HUDEP-2 (cell line): ENCODE measurements around the gene FAM120A.

Experiments used
- DNase-seq, 76 experiments: peaks; one replicate each; lab custom pipeline; 2025; ENCODE audit not compliant: unreplicated experiment in 76 of 76; lab: John Stamatoyannopoulos, UW

The FAM120A gene

GRCh38 chr9:93574900-93575795 is 123.7 kb downstream of the FAM120A start:
- no peak for DNase-seq

DNA sequence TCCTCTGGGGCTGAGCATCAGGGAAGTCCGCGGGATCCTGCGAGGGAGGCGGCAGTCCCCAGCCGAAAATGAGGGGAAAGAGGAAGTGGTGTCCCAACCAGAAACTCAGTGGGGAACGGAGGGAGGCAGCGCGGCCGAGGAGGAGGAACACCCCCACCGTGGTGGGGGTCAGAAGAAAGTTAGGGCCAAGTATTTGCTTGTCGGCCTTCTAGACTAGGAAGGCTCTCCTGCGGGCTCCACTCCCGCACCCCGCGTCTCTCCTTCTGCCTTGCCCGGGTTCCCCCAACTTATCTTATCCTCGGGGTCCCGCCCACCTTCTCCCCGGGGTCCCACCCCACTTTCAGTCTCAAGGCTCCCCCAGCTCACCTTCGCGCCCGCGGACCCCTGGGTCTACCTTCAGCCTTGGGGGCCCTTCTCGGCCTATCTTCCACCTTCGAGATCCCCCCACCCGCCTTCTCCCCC is 124.3 kb downstream of the FAM120A start:
- DNase-seq: peak in 35 of 76 experiments; percentile 11 to 60 (median 31)

DNA sequence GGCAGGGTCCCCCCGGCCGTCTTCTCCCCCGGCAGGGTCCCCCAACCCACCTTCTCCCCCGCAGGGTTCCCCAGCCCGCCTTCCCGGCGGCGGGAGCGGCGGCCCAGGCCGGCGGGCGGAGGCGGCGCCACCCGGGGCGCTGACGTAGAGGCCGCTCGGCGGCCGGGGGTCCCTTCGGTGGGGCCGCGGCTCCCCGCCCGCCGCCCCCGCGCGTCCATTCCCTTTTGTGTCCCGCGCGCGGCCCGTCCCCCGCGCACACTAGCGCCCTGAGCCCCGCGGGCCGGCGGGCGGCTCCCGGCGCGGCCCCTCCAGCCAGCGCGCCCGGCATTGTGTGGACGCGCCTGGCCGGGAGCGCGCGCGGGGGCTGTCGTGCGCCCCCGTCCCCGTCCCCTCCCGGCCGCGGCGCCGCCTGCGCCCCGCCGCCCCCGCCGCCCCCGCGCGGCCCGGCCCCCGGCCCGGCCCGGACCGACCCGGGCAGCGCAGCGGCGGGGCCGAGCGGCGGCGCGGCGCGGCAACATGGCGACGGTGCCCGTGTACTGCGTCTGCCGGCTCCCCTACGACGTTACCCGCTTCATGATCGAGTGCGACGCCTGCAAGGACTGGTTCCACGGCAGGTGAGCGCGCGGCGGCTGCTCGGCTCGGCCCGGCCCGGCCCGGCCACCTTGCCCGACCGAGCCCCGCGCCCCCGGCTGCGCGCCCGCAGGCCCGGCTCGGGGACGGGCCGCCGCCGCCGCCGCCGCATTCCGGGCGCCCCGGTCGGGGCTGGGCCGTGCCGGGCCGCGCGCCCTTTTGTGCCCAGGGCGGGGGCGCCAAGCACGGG is 125.0 kb downstream of the FAM120A start, which contains the start of gene PHF2:
PHF2 (plus strand) TSS at position 327 of the 820 bp plus-strand sequence; CDS start at position 517, 190 bp downstream.
- peak in 4 of 76 experiments; percentile 12 to 45 (median 30) for DNase-seq

- peak in 9 of 76 experiments; percentile 5 to 30 (median 9) for DNase-seq
Observed at GRCh38 chr9:93577078-93577974, 125.8 kb downstream of the FAM120A start.

- DNase-seq: peak in 4 of 76 experiments; percentile 3 to 14 (median 6)
Observed at GRCh38 chr9:93577975-93578682, 126.6 kb downstream of the FAM120A start.

- no peak for DNase-seq
Observed at GRCh38 chr9:93578844-93579243, 127.4 kb downstream of the FAM120A start.

- DNase-seq: no peak
Observed at GRCh38 chr9:93579711-93580516, 128.4 kb downstream of the FAM120A start.

DNA sequence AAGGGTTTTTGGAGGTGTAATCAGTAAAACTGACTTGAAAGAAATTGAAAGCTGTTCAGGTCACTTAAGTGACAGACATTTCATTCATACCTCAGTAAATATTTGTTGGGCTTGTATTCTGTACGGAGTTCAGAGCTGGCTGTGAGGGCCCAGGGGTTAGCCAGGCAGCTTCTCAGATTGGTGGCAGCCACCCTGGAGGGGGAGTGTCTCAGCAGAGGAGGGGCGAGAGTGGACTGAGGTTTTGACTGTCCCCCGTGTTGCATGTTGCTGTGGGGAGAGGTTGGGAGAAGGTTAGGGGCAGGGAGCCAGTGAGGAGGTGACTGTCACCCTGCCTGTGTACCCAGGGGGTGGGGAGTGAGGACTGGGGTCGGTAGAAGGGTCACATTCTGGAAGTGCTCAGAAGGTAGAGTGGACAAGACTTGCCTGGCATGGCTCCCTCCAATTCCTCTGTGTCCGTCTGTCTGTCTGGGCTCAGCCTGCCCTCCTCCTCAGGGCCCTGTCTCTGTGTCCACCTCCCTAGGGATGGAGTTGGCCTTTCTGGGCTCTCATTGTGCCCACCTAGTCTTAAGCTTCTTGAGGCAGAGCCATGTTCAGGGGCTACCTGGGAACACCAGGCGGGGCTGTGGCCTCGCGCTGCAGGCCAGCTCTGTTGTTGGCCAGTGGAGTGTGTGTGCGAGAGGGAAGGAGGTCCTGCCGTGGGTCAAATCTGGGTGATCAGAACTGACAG is 129.3 kb downstream of the FAM120A start:
- DNase-seq: no peak

DNA sequence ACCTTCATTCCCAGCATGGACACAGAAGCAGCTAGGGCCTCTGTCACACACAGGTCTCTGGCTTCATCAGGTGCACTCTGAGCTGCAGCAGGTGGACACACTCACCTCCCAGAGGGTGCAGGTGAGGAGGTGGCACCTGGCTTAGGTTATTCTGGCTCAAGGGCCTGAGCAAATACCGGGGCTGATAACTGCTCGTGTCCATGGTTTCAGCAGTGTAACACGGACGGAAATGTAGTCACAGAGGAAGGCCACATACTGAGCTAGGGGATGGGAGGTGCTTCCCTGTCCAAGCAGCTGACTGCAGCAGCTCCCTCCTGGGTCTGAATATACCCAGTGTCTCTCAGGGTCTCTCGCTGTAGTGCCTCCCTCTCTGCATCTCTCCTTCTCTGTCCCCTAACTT is 130.6 kb downstream of the FAM120A start:
- DNase-seq: no peak

DNA sequence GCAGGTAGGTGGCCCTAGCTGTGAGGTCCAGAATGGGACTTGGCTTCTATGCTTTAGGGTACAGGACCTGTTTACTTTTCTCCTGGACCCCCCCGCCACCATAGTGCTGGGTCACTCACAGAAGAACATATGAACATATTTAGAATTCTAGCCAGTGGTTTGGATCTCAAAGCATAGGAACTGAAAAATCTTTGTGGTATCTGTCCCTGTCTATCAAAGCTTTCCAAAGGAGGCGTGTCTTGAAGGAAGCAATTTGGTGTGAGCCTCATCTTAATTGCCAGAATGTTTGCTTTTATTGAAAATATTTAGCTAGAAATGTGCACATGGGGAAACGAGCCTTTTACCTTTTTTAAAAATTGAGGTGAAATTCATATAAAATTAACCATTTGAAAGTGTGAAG is 131.1 kb downstream of the FAM120A start:
- DNase-seq: no peak

DNA sequence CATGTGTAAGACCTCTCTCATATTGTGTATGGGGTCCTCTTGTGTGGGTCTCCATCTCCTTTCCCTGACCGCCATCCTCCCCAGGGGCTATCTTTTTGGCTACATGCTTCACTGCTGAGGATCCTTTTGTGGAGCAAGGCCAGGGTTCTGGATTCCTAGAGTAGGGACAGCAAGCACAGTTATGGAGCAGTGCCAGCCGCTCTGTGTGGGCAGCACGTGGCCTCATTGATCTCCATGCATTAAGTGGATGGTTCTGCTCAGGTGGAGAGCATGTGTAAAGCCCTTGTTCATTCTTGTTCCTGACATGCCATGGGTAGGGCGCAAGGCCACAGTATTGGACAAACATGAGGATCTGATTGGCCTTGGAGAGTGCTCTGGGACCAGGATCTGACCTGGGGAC is 133.8 kb downstream of the FAM120A start:
- DNase-seq: no peak

DNA sequence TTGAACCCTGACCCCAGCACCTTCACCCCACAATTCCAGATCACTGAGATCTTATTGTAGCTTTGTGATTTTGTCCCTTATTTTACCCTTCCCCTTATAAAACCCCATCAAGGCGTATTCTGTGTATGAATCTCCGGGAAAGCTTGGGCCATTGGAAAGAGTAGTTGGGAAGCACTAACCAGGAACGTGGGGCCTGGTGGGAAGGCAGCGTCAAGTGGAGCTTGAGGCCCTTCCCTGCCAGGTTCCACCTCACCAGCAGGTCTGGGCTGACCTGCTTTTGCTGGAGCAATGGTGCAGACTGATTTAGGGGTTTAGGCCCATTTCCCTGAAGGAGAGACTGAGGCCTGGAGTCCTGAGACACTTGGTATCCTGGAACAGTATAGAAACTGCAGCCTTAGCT is 134.2 kb downstream of the FAM120A start:
- DNase-seq: no peak

DNA sequence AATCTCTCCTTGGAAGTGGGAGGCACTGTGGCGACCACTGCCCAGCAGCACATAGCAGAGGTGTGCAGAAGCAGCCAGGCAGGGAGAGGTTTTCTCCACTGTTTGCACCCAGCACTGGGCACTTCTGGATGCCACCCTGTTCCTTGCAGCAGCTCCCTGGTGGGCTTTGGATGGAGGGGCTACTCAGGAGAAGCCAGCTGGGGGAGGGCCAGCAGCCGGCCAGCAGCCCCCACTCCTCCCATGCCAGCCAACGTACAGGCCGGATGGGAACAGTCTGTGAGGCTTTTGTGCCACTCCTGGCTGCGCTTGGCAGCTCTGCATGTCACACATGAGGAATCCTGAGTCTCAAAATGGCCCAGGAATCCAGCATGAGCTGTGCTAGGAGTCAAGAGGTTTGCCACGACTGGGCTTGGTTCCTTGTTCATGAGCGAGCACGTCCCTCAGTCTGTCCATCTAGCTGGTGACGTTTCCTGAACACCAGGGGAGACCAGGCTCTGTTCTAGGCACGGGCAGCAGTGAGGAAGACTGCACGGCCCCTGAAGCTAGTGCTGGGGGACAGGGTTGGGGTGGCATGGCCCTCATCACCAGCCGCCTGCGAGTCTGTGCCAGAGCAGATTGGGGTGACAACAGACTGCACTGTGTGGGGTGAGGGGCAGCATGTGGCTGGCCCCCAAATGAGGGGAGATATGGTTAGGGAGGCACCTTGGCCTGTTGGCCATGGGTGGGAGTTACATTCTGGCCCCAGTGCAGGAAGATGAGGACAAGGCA is 135.0 kb downstream of the FAM120A start:
- no peak for DNase-seq

DNA sequence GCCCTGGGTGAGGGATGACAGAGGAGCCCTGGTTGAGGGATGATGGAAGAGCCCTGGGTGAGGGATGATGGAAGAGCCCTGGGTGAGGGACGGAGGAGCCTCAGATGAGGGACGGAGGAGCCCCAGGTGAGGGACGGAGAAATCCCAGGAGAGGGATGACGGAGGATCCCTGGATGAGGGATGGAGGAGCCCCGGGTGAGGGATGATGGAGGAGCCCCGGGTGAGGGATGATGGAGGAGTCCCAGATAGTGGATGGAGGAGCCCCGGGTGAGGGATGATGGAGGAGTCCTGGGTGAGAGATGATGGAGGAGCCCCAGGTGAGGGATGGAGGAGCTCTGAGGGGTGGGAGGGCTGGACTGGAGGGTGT is 135.8 kb downstream of the FAM120A start:
- no peak for DNase-seq

DNA sequence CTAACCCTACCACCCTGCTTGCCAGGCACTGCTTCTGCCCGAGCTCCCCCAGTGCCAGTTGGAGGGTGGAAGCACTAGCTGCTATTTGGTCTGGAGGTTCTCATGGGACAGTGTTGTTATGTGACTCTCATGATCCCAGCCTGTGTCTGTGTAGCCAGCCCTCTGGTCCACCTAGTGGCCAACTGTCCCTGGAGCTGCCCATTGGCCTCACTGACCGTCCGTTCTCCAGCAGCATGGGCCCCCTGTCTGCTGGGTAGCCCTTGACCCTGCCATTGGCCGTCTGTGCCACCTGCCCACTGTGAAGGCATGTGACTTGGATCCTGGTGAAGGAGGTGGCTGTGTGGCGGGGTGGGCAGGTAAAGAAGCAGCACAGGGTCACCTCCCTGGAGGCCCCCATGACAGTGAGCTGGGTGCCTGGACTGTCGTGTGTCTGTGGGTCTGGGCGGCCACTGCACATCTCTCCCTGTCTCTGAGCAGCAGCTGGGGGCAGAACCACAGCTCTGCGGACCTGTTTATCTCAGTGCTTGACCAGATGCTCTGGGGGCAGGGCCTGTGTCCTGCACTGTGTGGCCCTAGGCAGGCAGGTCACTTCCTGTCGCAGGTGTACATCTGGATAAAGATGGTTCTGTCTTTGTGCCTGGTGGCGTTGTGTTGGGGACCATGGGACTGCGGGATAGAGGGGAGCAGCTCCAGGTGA is 136.3 kb downstream of the FAM120A start:
- DNase-seq: no peak

GRCh38 chr9:93588641-93589609 is 137.4 kb downstream of the FAM120A start:
- DNase-seq: no peak
